Calu3 (cell line): ENCODE results near the gene MAGEA1. TPM values are rescaled to one million over a fixed set of nuclear protein-coding genes. Genes with fewer than 3 reads are reported as not detected.
"Not testable (repeated sequence)": the region's sequence is repeated elsewhere in the genome, so short reads cannot be mapped to it uniquely, and the experiment has no call there.

Experiments used
- Bru-seq: library from RNA; stranded (reverse); fragments of 400-500 nt; gene quantifications from one replicate; lab custom pipeline; 2021; lab: Mats Ljungman, UMichigan
- BruChase-seq, 2 experiments: library from RNA; stranded (reverse); fragments of 400-500 nt; gene quantifications; one replicate each; lab custom pipeline; 2021; lab: Mats Ljungman, UMichigan
- BruUV-seq: library from RNA; stranded (reverse); fragments of 400-500 nt; replicated peaks from 2 replicates; lab custom pipeline; 2021; lab: Mats Ljungman, UMichigan
- CTCF ChIA-PET: fragments of 300-600 bp; sonication (Branson Sonifier 250); formaldehyde crosslinking; loops from one replicate; lab custom pipeline; 2022; ENCODE audit warnings: antibody characterized with exemption; lab: Charles Lee
- DNase-seq: peaks from one replicate; pipeline ENCODE4 v3.0.0; 2022
- H3K27ac Mint-ChIP-seq: one replicate; pipeline ENCODE4 v1.8.0; 2022; ENCODE audit warnings: mixed read lengths; ENCODE audit not compliant: unreplicated experiment
- H3K27me3 Mint-ChIP-seq: one replicate; pipeline ENCODE4 v1.8.0; 2022; ENCODE audit warnings: mixed read lengths; ENCODE audit not compliant: unreplicated experiment
- H3K36me3 Mint-ChIP-seq: one replicate; pipeline ENCODE4 v1.8.0; 2022; ENCODE audit warnings: mild to moderate bottlenecking, moderate library complexity, mixed read lengths; ENCODE audit not compliant: insufficient read depth, unreplicated experiment
- H3K4me1 Mint-ChIP-seq: one replicate; pipeline ENCODE4 v1.8.0; 2022; ENCODE audit warnings: mild to moderate bottlenecking, low read depth, mixed read lengths; ENCODE audit not compliant: unreplicated experiment
- H3K4me3 Mint-ChIP-seq: one replicate; pipeline ENCODE4 v1.8.0; 2022; ENCODE audit warnings: mild to moderate bottlenecking, low read depth, moderate library complexity, mixed read lengths; ENCODE audit not compliant: unreplicated experiment
- H3K9me3 Mint-ChIP-seq: one replicate; pipeline ENCODE4 v1.8.0; 2022; ENCODE audit warnings: low read depth, mixed read lengths; ENCODE audit not compliant: unreplicated experiment
- intact Hi-C: fragments of 100-400 bp; cut with micrococcal nuclease; formaldehyde crosslinking; loops from one replicate; pipeline ENCODE4 v1.10.0; 2022; ENCODE audit not compliant: unreplicated experiment
- long read RNA-seq: library from polyadenylated mRNA; stranded (forward); transcript quantifications from one replicate; pipeline ENCODE4 v2.0.0, GENCODE V29; 2022
- total RNA-seq: library from RNA; stranded (reverse); gene quantifications from 2 replicates; pipeline ENCODE4 v1.2.3, GENCODE V29; 2022
- TF ChIP-seq, protein P1 (sequence below): fragments of 200-600 bp; IDR thresholded peaks from one replicate; pipeline ENCODE4 v1.8.0; 2022; ENCODE audit warnings: antibody characterized with exemption; ENCODE audit not compliant: unreplicated experiment

Gene MAGEA1
- not detected in 2 replicates for total RNA-seq
- not detected for Bru-seq, nascent RNA
- BruChase-seq, experiment 1, labeled RNA remaining after a 6-hour chase: not detected
- BruChase-seq, experiment 2, labeled RNA remaining after a 2-hour chase: not detected
- long read RNA-seq: 0 reads

DNA sequence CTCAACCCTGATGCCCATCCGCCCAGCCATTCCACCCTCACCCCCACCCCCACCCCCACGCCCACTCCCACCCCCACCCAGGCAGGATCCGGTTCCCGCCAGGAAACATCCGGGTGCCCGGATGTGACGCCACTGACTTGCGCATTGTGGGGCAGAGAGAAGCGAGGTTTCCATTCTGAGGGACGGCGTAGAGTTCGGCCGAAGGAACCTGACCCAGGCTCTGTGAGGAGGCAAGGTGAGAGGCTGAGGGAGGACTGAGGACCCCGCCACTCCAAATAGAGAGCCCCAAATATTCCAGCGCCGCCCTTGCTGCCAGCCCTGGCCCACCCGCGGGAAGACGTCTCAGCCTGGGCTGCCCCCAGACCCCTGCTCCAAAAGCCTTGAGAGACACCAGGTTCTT is at the start of gene MAGEA1:
Gene MAGEA1 (plus strand): TSS at position 154 of the 400 bp plus-strand sequence. CDS start 3,106 bp downstream, outside the sequence.
- CTCF ChIA-PET: no interaction called here
- TF ChIP-seq, protein P1, sequence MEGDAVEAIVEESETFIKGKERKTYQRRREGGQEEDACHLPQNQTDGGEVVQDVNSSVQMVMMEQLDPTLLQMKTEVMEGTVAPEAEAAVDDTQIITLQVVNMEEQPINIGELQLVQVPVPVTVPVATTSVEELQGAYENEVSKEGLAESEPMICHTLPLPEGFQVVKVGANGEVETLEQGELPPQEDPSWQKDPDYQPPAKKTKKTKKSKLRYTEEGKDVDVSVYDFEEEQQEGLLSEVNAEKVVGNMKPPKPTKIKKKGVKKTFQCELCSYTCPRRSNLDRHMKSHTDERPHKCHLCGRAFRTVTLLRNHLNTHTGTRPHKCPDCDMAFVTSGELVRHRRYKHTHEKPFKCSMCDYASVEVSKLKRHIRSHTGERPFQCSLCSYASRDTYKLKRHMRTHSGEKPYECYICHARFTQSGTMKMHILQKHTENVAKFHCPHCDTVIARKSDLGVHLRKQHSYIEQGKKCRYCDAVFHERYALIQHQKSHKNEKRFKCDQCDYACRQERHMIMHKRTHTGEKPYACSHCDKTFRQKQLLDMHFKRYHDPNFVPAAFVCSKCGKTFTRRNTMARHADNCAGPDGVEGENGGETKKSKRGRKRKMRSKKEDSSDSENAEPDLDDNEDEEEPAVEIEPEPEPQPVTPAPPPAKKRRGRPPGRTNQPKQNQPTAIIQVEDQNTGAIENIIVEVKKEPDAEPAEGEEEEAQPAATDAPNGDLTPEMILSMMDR: no peak
- no peaks in the 10 kb centered on the region for H3K4me1 Mint-ChIP-seq
- intact Hi-C loops: no loop called here
- peaks cover 57% of the 10 kb centered on the region for H3K27me3 Mint-ChIP-seq
- H3K36me3 Mint-ChIP-seq: no peaks in the 10 kb centered on the region
- no peak within 1 kb of the TSS for H3K4me3 Mint-ChIP-seq
- no peaks in the 10 kb centered on the region for H3K9me3 Mint-ChIP-seq
- H3K27ac Mint-ChIP-seq: no peak within 1 kb of the TSS
- DNase-seq: no peak
- no TSS peak for BruUV-seq

DNA sequence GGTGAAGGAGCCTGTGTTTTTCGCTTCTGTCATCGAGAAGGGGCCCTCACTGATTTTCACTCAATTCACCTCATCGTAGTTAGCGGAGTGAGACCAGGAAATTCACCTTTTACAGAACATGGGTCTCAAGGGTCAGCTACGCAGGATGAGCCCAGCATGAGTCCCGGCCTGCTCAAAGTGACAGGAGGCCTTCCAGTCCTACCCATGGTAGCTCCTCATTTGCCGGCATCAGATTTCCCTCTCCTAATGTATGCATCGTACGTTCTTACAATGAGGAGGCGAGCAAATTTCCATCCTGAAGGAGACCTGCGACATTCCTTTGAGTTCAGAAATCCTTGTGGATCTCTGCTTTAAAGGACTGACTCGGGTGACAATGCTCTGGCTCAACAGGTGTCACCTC is 46.2 kb upstream of the MAGEA1 start:
- H3K9me3 Mint-ChIP-seq, H3K36me3 Mint-ChIP-seq, CTCF ChIA-PET, H3K27me3 Mint-ChIP-seq, H3K27ac Mint-ChIP-seq, DNase-seq, H3K4me1 Mint-ChIP-seq, H3K4me3 Mint-ChIP-seq, BruUV-seq, intact Hi-C loops: not testable (repeated sequence)

GRCh38 chrX:153139074-153139473 is 40.0 kb upstream of the MAGEA1 start:
- CTCF ChIA-PET, H3K4me3 Mint-ChIP-seq, H3K36me3 Mint-ChIP-seq, H3K27me3 Mint-ChIP-seq, intact Hi-C loops, H3K4me1 Mint-ChIP-seq, BruUV-seq, H3K27ac Mint-ChIP-seq, DNase-seq, H3K9me3 Mint-ChIP-seq: not testable (repeated sequence)

DNA sequence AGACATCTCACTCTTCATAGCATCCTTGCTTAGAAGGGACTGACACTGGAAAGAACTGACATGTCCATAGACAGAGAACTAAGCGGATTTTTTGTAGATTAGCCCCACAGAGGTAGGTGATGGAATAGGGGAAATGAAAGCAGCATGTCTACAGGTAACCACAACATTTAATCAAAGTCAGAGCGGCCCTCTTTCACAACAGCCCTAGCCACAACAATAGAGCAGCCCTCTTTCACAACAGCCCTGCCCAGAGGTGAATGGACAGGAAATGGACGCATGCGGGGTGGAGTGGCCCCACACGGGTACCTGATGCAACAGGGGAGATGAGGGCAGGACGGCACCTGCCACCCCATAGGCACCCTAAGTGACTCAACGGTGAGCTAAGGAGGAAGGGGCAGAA is 32.8 kb upstream of the MAGEA1 start:
- H3K9me3 Mint-ChIP-seq, H3K27me3 Mint-ChIP-seq, H3K27ac Mint-ChIP-seq, intact Hi-C loops, BruUV-seq, CTCF ChIA-PET, H3K36me3 Mint-ChIP-seq, DNase-seq, H3K4me1 Mint-ChIP-seq, H3K4me3 Mint-ChIP-seq: not testable (repeated sequence)

DNA sequence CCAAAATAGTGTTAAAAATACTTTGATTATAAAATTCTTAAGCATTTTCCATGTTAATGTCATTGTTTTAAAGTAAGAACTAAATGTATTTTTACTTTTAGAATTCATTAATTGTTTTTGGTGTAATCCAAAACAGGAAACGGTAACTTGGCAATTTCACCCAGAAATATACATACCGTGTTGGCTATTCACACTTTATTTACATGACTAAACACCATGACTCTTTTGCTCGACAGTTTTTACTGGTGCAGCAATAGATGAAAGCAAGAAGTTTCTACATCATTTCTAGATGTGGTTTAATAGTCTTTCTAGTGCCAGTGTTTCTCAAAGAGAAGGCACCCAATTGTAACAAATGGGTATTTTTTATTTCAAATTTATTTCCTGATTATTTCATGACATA is 25.6 kb upstream of the MAGEA1 start:
- intact Hi-C loops: no loop called here

More for the DNA sequence above, 25.6 kb upstream of the MAGEA1 start:
- TF ChIP-seq, protein P1: no peak
- H3K4me3 Mint-ChIP-seq: no peak overlapping the region
- no peaks in the 10 kb centered on the region for H3K36me3 Mint-ChIP-seq
- no peak overlapping the region for H3K27ac Mint-ChIP-seq
- peaks cover 25% of the 10 kb centered on the region for H3K27me3 Mint-ChIP-seq
- CTCF ChIA-PET: no interaction called here
- H3K9me3 Mint-ChIP-seq: no peaks in the 10 kb centered on the region
- no peak for DNase-seq
- H3K4me1 Mint-ChIP-seq: no peaks in the 10 kb centered on the region
- no TSS peak for BruUV-seq
